ENCODE results near the gene DKC1.
A peak's percentile ranks its signal among the peaks of the same experiment; 100 is the strongest.

The DKC1 gene

GRCh38 chrX:154762537-154763296 is at the start of gene DKC1:
Gene DKC1, plus strand, starts transcription at chrX:154762864. Its CDS starts 102 bp downstream, at chrX:154762966.
- peak; percentile 96 for DNase-seq (ENCODE audit: low spot score)

- peak; percentile 67 for DNase-seq (ENCODE audit: low spot score)
Measured at GRCh38 chrX:154714925-154715324, 47.7 kb upstream of the DKC1 start.

DNA sequence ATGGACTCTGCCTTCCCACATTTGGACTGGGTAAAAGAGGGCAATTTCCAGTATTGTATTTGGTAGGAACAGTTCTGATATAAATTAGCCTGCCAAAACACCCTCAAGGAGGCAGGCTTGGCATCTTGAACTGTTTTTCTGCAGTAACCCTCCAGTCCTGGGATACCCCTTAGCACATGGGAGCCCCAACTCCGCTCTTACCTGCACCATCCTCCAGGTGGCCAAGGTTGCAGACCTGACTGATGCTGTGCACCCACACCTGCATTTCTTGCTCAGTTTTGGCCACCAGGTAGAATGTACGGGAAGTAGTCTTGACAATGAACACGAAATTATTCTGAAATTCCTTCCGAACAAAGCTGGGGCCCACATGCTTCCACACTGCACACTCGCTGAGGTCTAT is 46.8 kb upstream of the DKC1 start:
- DNase-seq (ENCODE audit: low spot score), result no peak

DNA sequence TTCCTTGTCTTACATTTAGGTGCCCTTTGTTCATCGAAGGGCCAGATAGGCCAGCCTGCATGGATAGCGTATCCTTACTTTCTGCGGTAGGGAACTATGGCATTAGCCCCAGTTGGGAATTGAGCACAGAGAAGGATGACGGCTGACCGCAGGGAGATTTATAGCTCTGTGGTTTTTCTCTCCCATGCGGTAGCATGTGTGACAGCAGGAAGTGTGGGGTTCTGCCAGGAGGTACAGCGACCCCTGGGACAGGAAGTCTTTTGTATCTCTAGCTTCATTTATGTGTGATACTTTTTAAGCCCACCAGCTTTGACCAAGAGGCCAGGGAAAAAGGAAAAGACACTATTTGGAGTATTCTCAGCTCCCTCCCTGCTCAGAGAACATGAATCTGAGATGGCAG is 44.8 kb upstream of the DKC1 start:
- no peak for DNase-seq (ENCODE audit: low spot score)

- DNase-seq (ENCODE audit: low spot score), result no peak
Measured at GRCh38 chrX:154718616-154719015, 44.0 kb upstream of the DKC1 start.

- DNase-seq (ENCODE audit: low spot score), result no peak
Measured at GRCh38 chrX:154719132-154719675, 43.5 kb upstream of the DKC1 start.

DNA sequence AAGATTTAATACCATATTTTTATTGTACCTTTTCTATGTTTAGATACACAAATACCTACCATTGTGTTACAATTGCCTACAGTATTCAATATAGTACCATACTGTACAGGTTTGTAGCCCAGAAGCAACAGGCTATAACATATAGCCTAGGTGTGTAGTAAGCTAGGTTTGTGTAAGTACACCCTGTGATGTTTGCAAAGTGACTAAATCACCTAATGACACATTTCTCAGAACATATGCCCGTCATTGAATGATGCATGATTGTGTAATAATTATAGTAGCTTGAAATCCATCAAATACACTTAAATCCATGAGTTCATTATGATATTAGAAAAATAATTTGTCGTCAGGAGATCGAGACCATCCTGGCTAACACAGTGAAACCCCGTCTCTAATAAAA is 42.6 kb upstream of the DKC1 start:
- DNase-seq (ENCODE audit: low spot score), result no peak

GRCh38 chrX:154721155-154721554 is 41.5 kb upstream of the DKC1 start:
- DNase-seq (ENCODE audit: low spot score), result no peak

GRCh38 chrX:154724993-154725756 is 37.5 kb upstream of the DKC1 start:
- DNase-seq (ENCODE audit: low spot score), result no peak

- DNase-seq (ENCODE audit: low spot score), result no peak
Measured at GRCh38 chrX:154727418-154727817, 35.2 kb upstream of the DKC1 start.

DNA sequence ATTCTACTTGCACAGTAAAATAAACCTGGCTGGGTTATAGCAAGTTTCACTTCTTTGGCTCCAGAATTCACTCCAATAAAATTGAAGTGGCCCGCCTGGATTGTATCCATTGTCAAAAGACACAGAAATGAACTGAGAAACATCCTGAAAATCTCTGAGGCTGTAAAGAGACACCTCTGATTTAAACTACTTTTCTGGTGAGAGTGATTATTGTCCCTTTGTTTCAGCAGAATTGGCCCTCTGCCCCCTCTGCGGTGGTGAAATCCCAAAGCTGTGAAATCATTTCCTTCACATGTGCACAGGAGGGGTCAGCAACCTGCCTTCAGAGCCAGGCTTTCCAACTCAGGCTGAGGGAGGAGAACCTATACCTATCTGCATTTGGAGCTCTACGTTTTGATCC is 34.8 kb upstream of the DKC1 start:
- no peak for DNase-seq (ENCODE audit: low spot score)

DNA sequence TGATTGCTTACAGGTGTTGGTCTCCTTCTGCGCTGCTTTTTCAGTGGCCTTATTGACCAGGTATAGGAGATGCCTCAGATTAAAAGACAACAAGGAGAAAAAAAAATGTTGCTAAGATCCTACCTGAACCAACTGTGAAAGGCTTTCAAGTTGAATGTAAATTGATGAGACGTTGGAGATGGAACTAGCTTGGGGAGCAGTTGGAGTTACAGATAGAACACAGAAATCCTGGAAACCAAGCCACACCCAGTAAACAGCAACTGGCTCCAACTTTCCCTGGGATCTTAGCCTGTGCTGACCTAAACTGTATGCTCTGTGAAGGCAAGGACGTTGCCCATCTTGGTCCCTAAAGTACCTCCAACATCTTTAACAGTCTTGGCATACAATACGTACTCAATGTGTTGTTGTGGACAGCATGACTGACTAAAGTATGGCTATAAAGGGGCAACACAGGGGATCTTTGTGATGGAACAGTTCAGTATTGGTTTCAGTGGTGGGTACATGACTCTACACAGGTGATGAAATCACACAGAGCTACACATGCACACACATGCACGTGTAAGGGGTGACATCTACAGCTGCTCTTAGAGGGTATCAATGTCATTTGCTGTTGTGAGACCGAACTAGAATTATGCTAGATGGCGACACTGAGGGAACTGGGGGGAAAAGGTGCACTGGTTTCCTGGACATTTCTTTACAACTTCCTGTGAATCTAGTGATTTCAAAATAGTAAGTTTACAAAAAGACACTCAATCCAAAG is 34.1 kb upstream of the DKC1 start:
- no peak for DNase-seq (ENCODE audit: low spot score)

DNA sequence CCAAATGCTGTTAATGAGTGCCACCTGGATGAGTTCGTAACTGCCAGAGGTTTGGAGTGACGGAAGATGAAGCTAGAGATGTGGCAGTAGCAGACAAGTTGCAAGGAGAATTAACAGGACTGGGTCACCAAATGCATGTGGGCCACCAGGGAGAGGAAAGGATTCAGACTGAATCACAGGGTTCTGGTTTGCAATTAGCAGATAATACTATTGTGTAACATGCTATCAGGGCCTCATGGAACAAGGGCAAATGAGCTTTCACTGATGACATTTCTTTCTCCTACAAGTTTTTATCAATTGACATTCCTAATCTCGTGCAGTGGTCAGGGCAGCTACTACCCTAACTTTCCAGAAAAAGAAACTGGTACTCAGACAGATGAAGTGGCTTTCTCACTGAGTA is 33.2 kb upstream of the DKC1 start:
- DNase-seq (ENCODE audit: low spot score), result no peak

DNA sequence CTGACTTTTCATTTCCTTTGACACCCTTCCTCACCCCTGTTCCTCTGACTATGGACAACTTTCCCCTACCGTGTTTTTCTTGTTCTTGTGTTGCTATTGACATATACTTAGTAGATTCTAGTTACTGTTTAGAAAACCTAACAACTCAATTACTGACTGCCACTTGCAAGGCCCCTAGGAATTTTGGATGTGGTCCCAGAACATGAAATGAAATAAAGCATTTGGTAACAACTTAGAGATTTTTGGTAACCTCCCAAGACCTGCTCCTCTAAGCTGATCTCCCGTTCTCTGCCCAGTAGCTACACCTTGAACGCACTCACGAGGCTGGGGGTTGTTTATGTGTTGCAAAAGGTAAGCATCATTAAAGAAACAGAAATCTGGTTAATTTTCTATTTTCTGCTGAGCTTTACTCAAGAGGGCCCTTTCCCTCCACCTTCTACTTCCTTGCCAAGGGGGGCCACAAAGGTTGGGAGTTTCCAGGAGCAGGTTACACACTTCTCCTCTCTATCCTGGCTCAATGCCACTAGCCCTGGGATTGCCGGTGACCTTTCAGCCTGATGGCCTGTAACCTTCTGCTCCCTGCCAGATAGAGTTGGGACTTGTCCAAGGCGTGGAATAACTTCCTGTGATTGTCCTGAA is 32.3 kb upstream of the DKC1 start:
- no peak for DNase-seq (ENCODE audit: low spot score)

- DNase-seq (ENCODE audit: low spot score), result no peak
Measured at GRCh38 chrX:154731184-154731583, 31.5 kb upstream of the DKC1 start.

GRCh38 chrX:154731881-154732280 is 30.8 kb upstream of the DKC1 start:
- DNase-seq (ENCODE audit: low spot score), result no peak

- no peak for DNase-seq (ENCODE audit: low spot score)
Measured at GRCh38 chrX:154732421-154733065, 30.1 kb upstream of the DKC1 start.

GRCh38 chrX:154733066-154733425 is 29.6 kb upstream of the DKC1 start:
- DNase-seq (ENCODE audit: low spot score), result no peak

GRCh38 chrX:154734061-154734781 is 28.4 kb upstream of the DKC1 start:
- no peak for DNase-seq (ENCODE audit: low spot score)

GRCh38 chrX:154735695-154736393 is 26.8 kb upstream of the DKC1 start:
- no peak for DNase-seq (ENCODE audit: low spot score)

All from hematopoietic multipotent progenitor cell treated with erythropoietin and hydrocortisone succinate and interleukin-3 and kit ligand, for 15 days (in vitro differentiated cells).